Kasumi-1 (cell line): ENCODE measurements around the gene METTL4.

Experiments used
- DNase-seq, 2 experiments: peaks; one replicate each; lab custom pipeline; 2025; lab: John Stamatoyannopoulos, UW

The METTL4 gene

DNA sequence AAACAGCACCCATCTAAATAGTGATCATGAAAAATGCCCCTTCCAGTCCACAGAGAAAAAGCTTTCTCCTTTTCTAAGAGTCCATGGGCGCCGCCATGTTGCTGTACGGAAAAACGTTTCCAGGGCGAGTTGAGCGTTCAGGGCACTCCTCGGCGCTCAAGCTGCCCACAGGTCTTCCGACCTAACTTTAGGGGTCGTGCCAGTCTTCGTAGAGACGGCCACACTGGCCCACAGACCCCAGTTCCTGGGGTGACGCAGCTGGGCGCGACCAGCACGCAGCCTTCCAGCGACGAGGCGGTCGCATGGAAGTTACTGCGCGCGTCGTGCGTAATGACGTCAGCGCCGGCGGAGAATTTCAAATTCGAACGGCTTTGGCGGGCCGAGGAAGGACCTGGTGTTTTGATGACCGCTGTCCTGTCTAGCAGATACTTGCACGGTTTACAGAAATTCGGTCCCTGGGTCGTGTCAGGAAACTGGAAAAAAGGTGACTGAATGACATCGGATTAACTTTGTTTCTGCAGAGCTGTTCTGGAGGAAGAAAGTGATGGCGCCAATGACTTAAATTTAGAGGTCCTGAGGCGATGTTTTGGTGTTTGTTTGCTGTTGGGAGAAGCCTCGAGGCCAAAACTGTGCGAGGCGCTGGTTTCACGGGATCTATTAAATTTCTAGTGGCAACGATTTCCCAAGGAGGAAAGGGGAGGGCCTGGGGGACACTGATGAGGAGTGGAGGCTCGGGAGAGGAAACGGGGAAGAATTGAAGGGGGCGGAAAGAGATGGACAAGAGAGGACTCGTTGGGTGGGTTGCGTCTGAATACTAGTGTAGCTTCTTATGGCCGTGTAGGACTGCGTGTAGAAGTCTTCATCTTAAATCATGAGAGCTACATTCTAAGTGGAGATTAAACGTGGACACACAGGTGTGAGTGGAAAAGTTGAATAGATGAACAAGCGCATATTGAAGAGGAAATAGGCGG is at the start of gene METTL4, which contains the start of gene NDC80:
Gene METTL4, minus strand, starts transcription at position 306 of the 971 bp plus-strand sequence. CDS start 4,289 bp downstream, outside the sequence.
Gene NDC80, plus strand, starts transcription at position 358 of the 971 bp plus-strand sequence. CDS start 1,429 bp downstream, outside the sequence.
- peak; percentile 84 to 93 for DNase-seq

- DNase-seq, result no peak
Measured at GRCh38 chr18:2618009-2618408, 46.7 kb upstream of the METTL4 start.

DNA sequence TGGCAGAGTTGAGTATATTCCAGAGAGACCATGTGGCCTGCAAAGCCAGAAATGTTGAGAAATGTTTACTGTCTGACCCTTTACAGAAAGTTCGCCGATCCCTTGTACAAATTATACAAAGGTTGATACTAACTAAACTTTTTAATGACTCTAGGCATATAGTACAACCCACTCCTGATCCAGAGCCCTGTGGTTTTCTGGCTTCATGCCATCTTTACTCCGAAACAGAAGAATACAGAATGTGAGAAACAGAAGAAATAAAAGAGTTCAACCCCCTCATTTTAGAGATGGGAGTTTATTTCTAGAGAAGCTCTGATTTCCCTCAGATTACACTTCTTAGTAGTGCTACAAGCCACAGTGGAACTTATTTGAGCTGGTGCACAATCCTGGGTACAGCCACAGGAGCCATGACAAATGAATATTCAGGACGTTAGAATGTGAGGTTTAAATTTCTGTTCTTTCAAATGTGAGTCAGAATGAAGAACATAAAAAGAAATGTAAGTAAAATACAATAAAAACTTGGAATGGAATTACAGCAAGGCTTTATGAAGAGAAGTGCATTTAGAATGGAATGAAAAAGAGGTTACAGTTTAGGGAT is 46.2 kb upstream of the METTL4 start:
- DNase-seq, result no peak

DNA sequence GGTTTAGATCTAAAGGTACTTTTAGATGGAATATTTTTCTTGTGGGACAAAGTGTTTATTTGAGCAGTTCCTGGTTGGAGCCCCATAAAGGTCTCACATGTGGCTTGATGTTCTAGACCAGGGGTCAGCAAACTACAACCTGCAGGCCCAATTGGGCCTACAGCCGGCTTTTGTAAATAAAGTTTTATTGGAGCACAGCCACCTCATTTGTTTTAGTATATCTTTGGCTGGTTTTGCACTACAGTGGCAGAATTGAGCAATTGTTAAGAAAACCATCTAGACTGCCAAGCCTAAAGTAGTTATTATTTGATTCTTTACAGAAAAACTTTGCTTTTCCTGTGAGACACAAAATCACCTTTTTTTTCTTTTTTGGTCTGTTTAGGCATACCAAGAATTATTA is 41.7 kb upstream of the METTL4 start:
- no peak for DNase-seq

DNA sequence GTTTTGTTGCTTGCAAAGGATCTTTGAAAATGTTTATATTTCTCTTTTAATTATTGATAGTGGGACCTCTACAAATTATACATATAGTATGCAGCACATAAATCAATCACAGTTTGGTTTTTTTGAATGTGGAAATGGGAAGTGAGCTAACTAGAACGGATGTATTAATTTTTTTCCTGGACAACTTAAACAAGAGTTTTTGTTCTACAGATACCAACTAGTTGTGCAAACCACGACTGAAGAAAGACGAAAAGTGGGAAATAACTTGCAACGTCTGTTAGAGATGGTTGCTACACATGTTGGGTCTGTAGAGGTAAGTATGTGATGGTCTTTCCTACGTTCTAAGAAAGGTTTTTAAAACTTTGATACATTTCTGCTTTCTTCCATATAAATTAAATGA is 39.2 kb upstream of the METTL4 start:
- no peak for DNase-seq

DNA sequence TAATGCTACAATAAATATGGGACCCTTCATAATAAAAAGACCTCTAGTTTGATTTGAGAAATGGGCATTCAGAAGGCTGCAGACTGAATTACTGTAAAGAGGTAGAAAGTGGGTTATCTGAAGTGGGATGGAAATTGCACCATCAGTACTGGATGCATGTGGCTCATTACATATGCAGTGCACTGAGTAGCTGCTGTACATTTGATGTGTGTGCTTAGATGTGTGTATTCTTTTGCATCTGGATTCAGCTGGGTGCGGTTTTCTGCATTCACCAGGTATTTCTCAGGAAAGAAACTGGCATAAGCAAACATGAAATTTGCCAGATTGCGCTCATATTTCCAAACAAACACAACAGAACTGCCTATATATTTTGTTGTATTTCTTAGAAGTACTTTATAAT is 38.3 kb upstream of the METTL4 start:
- DNase-seq, result no peak

GRCh38 chr18:2606335-2606734 is 35.0 kb upstream of the METTL4 start:
- no peak for DNase-seq

DNA sequence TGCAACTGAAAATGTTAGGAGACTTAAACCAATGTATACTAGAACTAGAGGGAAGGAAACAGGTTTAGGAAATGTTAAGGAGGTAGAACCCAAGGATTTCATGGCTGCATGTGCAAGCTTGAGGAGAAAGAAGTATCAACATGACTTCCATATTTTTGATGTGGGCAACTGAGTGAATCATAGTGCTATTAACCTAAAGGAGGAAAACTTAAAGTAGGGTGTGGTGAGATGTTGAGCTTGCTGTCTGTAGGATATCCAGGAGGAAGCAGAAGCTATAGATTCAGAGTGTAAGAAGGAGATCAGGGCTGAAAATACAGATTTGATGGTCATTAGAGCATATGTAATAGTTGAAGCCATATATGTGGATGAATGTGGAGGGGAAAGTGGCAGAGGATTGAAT is 31.5 kb upstream of the METTL4 start:
- no peak for DNase-seq

GRCh38 chr18:2597639-2598038 is 26.3 kb upstream of the METTL4 start:
- DNase-seq, result no peak

DNA sequence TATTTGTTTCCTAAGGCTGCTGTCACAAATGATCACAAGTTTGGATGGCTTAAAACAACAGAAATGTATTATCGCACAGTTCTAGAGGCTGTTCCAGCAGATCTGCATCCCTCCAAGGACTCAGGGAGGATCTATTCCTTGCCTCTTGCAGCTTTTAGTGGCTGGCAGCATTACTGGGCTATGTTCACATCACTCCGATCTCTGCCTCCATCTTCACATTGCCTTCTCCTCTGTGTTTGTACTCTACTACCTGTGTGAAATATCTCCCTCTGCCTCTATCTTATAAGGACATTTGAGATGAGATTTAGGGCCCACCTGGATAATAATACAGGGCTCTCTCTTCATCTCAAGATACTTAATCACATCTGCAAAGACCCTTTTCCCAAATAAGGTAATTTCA is 19.0 kb upstream of the METTL4 start:
- DNase-seq, result no peak

GRCh38 chr18:2589345-2590068 is 18.2 kb upstream of the METTL4 start:
- no peak for DNase-seq

DNA sequence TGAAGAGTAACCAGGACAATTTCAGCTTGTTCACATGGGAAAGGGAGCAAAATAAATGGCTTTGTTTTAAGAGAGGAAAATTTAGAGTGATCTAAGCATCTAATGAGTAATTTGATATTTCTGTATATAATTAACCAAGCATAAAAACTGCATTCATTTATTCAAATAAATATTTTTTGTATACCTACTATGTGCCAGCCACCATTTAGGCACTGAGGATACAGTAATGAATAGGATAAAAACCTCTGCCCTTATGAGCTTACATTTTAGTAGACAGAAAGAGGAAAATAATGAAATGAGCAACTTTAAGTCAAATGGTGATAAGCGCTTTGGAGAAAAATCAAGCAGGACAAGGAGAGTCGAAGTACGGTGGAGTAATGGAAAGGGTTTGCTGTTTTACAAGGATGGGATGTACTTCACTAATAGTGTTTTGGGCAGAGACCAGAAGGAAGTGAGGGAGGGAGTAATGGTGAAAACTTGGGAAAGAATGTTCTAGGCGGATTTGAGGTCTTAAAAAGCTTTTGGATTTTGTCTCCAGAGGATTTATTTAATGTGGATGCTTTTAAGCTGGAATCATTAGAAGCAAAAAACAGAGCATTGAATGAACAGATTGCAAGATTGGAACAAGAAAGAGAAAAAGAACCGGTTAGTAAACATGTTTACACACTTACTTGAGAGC is 17.5 kb upstream of the METTL4 start:
- DNase-seq, result no peak

DNA sequence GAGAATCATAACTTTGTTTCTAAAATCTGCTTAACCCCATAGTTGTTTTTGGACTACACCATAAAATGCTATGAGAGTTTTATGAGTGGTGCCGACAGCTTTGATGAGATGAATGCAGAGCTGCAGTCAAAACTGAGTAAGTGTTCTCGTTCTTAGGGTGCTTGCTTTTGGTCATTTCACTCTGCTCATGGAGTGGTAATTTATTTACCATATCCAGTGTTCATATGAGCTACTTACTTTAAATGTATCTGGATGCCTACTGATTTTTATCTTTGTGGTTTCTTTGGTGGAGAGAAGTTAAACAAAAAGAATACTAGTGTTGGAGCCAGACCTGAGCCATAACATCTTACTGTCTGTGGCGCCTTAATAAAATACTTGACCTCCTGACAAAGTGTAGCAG is 16.5 kb upstream of the METTL4 start:
- no peak for DNase-seq

- no peak for DNase-seq
Measured at GRCh38 chr18:2573408-2573807, 2.1 kb upstream of the METTL4 start.

DNA sequence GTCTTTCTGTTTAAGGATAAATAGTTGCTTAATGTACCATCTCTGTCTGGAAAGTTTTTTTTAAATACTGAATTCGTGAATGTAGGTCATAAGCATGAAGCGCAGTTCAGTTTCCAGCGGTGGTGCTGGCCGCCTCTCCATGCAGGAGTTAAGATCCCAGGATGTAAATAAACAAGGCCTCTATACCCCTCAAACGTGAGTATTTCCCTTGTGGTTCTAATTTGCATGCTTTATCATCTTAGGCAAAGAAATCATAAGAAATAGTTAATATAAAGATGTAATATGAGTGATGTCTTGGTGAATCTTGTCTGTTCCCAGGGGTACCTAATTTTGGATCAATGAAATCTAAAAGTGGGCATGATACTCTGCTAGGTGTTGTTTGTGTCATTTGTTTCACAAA is 1.6 kb upstream of the METTL4 start:
- DNase-seq, result no peak

GRCh38 chr18:2572171-2572569 is 865 bp upstream of the METTL4 start:
- DNase-seq, result peak; percentile 9 to 33

DNA sequence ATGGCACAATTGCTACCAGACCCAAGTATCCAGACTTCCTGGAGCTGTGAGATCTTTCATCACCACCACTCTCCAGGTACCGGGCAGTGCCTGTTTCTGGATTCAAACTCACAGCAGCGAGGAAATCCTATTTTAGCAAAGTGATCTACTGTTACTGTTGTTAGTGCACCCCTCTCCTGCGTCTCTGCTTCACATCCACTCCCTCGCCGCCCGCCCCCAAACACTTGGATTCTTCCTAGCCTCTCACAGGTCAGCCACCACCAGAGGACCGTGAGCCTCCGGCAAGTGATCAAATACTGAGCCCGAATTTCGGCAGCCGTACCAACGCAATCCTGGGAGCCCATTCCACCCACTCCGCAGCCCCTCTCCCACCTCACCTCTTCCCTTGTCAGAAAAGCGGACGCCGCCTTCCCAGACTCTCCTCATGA is 519 bp downstream of the METTL4 start:
- peak; percentile 81 to 82 for DNase-seq

DNA sequence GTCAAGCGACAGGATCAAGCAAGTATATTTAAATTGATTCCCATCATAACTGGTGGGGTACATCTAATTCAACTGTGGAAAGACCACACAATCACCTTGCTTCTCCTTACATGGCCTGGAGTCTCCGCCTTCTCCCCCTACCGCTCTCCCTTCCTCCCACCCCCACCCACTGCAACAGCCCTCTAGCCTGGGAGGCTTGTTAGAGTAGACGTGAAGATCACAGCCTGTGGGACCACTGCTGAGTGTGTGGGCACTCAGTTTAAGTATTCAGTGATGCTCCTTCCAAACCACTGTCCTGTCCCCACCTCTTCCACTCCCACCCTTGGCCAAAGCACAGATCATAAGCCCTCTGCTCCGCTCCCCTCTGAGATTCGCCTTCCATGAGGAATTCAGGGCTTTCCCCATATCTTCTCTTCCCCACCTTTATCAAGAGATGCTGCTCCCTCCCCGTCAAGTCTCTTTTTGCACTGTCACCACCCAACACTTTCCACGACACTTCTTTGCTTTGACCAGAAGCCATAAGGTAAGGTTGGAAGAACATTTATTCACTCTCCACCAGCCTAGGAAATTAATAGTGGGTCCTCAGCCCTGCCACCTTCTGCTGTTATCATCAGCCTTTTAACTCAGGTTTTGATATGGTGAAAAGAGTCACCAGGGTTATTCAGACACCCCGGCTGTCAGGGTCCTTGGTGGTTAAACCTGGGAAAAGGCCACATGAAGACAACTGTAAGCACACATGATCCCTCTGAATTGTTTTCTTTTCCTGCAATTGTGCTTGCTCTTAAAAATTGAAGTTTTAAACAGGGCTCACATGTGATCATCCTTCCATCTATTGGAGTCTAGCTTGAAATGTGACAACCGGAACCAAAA is 1.7 kb downstream of the METTL4 start:
- no peak for DNase-seq

DNA sequence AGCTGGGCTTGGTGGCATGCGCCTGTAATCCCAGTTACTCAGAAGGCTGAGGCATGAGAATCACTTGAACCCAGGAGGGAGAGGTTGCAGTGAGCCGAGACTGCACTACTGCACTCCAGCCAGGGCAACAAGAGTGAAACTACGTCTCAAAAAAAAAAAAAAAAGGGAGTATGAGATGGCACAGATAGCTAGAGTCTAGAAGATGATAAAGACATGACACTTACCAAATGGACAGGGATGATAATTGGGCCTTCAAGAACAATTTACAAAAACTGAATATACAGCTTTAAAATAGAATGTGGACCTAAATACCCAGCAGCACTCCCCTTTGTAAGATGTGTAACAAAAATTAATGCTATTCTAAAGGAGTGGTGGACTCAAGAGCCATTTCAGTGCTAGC is 2.7 kb downstream of the METTL4 start:
- DNase-seq, result no peak

- no peak for DNase-seq
Measured at GRCh38 chr18:2568129-2568528, 3.2 kb downstream of the METTL4 start.

DNA sequence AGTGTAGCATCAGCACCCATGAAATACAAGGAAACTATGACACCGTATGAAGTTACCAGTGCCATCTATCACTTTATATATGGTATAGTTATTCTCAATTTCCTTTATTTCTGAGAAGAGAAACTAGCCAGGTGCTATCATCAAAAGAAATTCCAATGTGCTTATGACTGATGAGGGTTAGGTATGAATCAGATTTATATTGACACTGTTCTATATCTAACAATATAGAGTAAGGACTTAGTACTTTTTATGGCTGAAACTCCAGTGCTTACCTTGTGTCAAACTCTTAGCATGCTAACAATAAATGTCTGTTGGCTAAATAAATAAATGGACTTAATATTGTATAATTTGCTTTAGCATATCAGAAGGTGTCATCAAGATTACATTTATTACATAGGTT is 6.9 kb downstream of the METTL4 start:
- no peak for DNase-seq
